GM19193 (cell line): ENCODE data around the gene SPECC1.

Source experiments
- POLR2A ChIP-seq: IDR thresholded peaks from 4 replicates; pipeline ENCODE4 v1.6.1; 2011; ENCODE audit not compliant: insufficient read depth, insufficient read length; ENCODE audit errors: extremely low read depth

Gene SPECC1

GRCh38 chr17:20216154-20216815, 207.1 kb downstream of the SPECC1 start:
- TF ChIP-seq POLR2A, result no peak

- TF ChIP-seq POLR2A, result no peak
Measured at GRCh38 chr17:20216853-20217252, 207.7 kb downstream of the SPECC1 start.

- TF ChIP-seq POLR2A, result no peak
Measured at GRCh38 chr17:20217677-20218076, 208.5 kb downstream of the SPECC1 start.

GRCh38 chr17:20218272-20218671, 209.1 kb downstream of the SPECC1 start:
- no peak for TF ChIP-seq POLR2A

GRCh38 chr17:20223808-20224328, 214.7 kb downstream of the SPECC1 start:
- TF ChIP-seq POLR2A, result no peak

- TF ChIP-seq POLR2A, result no peak
Measured at GRCh38 chr17:20224379-20224778, 215.2 kb downstream of the SPECC1 start.

- no peak for TF ChIP-seq POLR2A
Measured at GRCh38 chr17:20225162-20226115, 216.3 kb downstream of the SPECC1 start.

GRCh38 chr17:20226814-20227482, 217.8 kb downstream of the SPECC1 start:
- TF ChIP-seq POLR2A, result no peak

GRCh38 chr17:20228410-20228809, 219.3 kb downstream of the SPECC1 start:
- TF ChIP-seq POLR2A, result no peak

- no peak for TF ChIP-seq POLR2A
Measured at GRCh38 chr17:20228860-20229259, 219.7 kb downstream of the SPECC1 start.

- TF ChIP-seq POLR2A, result no peak
Measured at GRCh38 chr17:20230924-20231323, 221.8 kb downstream of the SPECC1 start.

GRCh38 chr17:20232611-20233010, 223.5 kb downstream of the SPECC1 start:
- no peak for TF ChIP-seq POLR2A

- no peak for TF ChIP-seq POLR2A
Measured at GRCh38 chr17:20234276-20234675, 225.1 kb downstream of the SPECC1 start.

- no peak for TF ChIP-seq POLR2A
Measured at GRCh38 chr17:20235747-20236146, 226.6 kb downstream of the SPECC1 start.
